ENCODE data around the gene SUFU.
A peak's percentile ranks its signal among the peaks of the same experiment; 100 is the strongest.

The SUFU gene

DNA sequence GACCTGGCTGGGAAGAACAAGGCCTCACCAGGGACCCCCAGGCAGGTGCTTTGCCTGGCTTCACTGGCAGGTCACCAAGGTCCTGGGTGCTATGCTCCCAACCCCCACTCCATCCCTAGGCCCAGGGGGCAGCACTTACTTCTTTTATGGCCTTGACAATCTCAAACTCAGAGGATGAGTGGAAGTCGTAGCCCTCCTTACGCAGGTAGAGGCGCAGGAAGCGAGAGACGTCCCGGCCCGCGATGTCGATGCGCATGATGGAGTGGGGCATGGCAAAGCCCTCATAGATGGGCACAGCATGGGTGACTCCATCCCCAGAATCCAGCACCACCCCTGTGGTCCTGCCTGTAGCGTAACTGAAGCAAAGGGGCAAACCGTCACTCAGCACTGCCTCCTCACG lies 19.8 kb upstream of the SUFU start:
- Histone ChIP-seq H3K27ac (no peak overlapping the region), H3K4me3 (no peak overlapping the region)
- TF ChIP-seq, protein P1, sequence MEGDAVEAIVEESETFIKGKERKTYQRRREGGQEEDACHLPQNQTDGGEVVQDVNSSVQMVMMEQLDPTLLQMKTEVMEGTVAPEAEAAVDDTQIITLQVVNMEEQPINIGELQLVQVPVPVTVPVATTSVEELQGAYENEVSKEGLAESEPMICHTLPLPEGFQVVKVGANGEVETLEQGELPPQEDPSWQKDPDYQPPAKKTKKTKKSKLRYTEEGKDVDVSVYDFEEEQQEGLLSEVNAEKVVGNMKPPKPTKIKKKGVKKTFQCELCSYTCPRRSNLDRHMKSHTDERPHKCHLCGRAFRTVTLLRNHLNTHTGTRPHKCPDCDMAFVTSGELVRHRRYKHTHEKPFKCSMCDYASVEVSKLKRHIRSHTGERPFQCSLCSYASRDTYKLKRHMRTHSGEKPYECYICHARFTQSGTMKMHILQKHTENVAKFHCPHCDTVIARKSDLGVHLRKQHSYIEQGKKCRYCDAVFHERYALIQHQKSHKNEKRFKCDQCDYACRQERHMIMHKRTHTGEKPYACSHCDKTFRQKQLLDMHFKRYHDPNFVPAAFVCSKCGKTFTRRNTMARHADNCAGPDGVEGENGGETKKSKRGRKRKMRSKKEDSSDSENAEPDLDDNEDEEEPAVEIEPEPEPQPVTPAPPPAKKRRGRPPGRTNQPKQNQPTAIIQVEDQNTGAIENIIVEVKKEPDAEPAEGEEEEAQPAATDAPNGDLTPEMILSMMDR (IDR thresholded peaks at IDR 0.05) = no peak
- no peak for DNase-seq (ENCODE audit: low spot score)

DNA sequence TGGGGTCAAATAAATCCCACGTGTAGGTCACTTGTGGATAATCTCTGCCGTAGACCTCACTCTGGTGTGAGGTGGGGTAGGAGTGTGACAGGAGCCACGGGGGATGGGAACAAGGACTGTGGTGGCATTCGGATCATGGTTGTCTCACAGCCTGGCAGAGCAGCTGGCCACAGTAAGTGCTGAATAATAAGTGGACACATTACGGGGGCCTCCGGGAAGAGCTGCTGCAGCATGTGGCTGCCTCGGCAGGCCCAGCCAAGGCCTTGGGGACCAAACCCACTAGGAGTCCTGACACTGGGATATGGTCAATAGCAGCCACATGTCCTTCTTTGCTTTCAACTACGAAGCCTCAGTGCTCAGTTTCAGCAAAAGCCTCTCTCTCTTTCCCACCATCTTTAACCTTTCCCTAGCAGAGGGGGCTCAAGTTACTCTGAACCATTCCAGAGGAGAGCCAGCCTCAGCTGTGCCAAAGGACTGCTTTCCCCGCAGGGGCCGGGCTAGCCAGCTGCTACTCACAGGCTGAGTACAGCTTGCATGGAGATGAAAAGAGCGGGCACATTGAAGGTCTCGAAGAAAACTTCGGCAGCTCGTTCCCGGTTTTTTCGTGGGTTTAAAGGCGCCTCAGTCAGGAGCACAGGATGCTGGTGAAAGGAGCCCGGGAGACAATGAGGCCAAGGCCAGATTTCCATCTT lies 18.5 kb upstream of the SUFU start:
- Histone ChIP-seq H3K4me3 (no peak overlapping the region), H3K27ac (no peak overlapping the region)
- TF ChIP-seq, protein P1 (IDR thresholded peaks at IDR 0.05) = no peak
- DNase-seq (ENCODE audit: low spot score) = no peak

DNA sequence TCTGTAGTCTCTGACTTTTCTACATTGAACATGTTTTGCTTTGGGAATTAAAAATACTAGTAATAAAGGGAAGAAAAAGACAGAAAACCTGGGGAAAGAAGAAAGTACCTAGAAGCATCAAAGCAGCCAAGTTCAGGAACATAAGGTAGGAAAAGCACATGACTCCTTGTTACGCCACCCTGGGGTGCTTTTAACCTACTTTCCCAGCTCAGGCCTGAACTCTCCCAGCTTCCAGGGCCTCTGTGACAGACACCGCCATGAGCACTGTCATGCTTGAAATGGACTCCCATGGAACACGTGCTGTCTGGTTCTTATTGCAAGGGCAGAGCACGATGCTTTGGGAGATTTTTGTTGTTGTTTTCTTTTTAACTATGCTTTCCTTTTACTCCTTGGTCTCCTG lies 12.6 kb upstream of the SUFU start:
- TF ChIP-seq, protein P1 (IDR thresholded peaks at IDR 0.05) = no peak
- H3K4me3 ChIP-seq = no peak overlapping the region
- DNase-seq (ENCODE audit: low spot score) = no peak
- H3K27ac ChIP-seq = no peak overlapping the region

DNA sequence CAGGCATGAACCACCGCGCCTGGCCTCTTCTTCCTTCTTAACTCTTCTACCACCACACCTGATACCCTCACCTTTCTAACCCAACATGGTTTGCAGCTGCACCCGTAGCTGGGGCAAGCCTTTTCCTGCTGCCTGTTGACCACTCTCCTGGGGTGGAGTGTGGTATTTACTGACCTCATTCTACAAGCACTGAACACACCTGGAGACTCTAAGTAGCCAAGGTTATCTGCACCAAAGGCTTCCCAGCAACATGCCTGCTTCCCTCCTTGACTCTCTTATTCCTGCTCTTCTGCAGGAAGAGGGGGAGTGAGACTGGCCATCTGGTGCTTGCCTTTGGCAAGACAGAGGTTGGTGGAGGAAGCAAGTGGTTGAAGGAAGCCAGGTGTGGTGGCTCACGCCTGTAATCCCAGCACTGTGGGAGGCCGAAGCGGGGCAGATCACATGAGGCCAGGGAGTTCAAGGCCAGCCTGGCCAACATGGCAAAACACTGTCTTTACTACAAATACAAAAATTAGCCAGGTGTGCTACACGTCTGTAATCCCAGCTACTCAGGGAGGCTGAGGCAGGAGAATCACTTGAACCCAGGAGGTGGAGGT lies 11.3 kb upstream of the SUFU start:
- DNase-seq (ENCODE audit: low spot score) = no peak
- TF ChIP-seq, protein P1 (IDR thresholded peaks at IDR 0.05) = no peak
- no peak overlapping the region for H3K4me3 ChIP-seq
- H3K27ac ChIP-seq = peak overlapping the region in 1 of 2 donors; percentile 61

DNA sequence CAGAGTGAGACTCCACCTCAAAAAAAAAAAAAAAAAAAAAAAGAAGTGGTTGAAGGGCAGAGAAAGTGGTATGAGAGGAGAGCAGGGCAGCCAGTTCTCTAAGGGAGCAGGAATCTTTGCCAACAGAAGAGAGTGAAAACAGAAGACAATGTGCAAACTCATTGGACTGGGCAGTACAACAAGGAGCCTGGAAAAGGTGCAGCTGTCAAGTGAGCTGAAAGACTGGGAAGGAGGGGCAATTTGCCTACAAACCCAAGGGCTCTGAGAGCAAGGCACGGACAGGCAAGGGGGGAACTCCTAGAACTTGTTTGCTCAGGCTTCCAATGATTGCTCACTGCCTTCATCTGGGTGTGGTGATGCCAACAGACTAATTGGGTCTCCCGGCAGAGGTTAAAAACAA lies 10.8 kb upstream of the SUFU start:
- Histone ChIP-seq H3K27ac (peak overlapping the region in 1 of 2 donors; percentile 61), H3K4me3 (no peak overlapping the region)
- TF ChIP-seq, protein P1 (IDR thresholded peaks at IDR 0.05) = no peak
- no peak for DNase-seq (ENCODE audit: low spot score)

DNA sequence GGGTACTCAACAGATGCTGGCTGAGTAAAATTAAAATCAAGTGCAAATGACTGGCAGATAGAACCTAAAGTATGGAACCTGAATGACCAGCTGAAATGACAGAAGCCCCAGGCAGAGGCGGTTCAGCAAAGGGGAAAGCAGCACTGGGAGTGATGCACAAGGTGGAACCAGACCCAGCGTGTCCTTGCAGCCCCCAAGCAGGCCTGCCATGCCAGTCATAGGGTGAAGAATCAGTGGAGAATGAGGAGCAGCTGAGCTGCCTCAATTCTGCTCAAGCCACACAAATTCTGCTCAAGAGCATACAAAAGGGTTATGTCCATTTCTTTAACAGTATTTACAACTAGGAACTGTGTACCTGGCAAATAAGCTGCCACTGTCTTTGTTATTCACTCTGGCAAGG lies 10.0 kb upstream of the SUFU start:
- DNase-seq (ENCODE audit: low spot score) = no peak

More for the DNA sequence above, 10.0 kb upstream of the SUFU start:
- TF ChIP-seq, protein P1 (IDR thresholded peaks at IDR 0.05) = no peak
- no peak overlapping the region for H3K4me3 ChIP-seq
- H3K27ac ChIP-seq = peak overlapping the region in 1 of 2 donors; percentile 21
